Measurements from ENCODE around the gene MEN1.
"Not testable (repeated sequence)": the region's sequence is repeated elsewhere in the genome, so short reads cannot be mapped to it uniquely, and the experiment has no call there.

The MEN1 gene

GRCh38 chr11:64846998-64847666 lies 36.8 kb upstream of the MEN1 start:
- DNase-seq (ENCODE audit: low spot score): peak; percentile 93

- DNase-seq (ENCODE audit: low spot score): not testable (repeated sequence)
These were observed 35.4 kb upstream of the MEN1 start for GRCh38 chr11:64845776-64846129.

GRCh38 chr11:64845129-64845775 lies 34.9 kb upstream of the MEN1 start:
- no peak for DNase-seq (ENCODE audit: low spot score)

GRCh38 chr11:64844330-64845128 lies 34.2 kb upstream of the MEN1 start, which contains the start of gene CDC42BPG:
CDC42BPG (minus strand) TSS chr11:64844653; CDS start chr11:64844569, 84 bp downstream.
- DNase-seq (ENCODE audit: low spot score): peak; percentile 56

GRCh38 chr11:64843686-64844329 lies 33.5 kb upstream of the MEN1 start:
- DNase-seq (ENCODE audit: low spot score): no peak

GRCh38 chr11:64842851-64843685 lies 32.7 kb upstream of the MEN1 start:
- no peak for DNase-seq (ENCODE audit: low spot score)

GRCh38 chr11:64842366-64842759 lies 32.0 kb upstream of the MEN1 start:
- DNase-seq (ENCODE audit: low spot score): no peak

- DNase-seq (ENCODE audit: low spot score): no peak
These were observed 31.4 kb upstream of the MEN1 start for GRCh38 chr11:64841592-64842365.

- DNase-seq (ENCODE audit: low spot score): no peak
These were observed 29.8 kb upstream of the MEN1 start for GRCh38 chr11:64839887-64840782.

- no peak for DNase-seq (ENCODE audit: low spot score)
These were observed 29.0 kb upstream of the MEN1 start for GRCh38 chr11:64839335-64839734.

GRCh38 chr11:64838600-64839334 lies 28.4 kb upstream of the MEN1 start:
- no peak for DNase-seq (ENCODE audit: low spot score)

GRCh38 chr11:64837887-64838351 lies 27.6 kb upstream of the MEN1 start:
- DNase-seq (ENCODE audit: low spot score): no peak

GRCh38 chr11:64836448-64837072 lies 26.2 kb upstream of the MEN1 start:
- DNase-seq (ENCODE audit: low spot score): no peak

GRCh38 chr11:64835616-64836447 lies 25.5 kb upstream of the MEN1 start:
- DNase-seq (ENCODE audit: low spot score): no peak

GRCh38 chr11:64834723-64835615 lies 24.6 kb upstream of the MEN1 start:
- no peak for DNase-seq (ENCODE audit: low spot score)
